ENCODE measurements around the gene SPRY1.

- TF ChIP-seq CTCF (IDR thresholded peaks at IDR 0.05), result no peak
- TF ChIP-seq POLR2A (IDR thresholded peaks at IDR 0.05), result no peak
Measured at GRCh38 chr4:123435246-123436113, 38.9 kb downstream of the SPRY1 start.

Measured in body of pancreas (tissue), 4 donors.